Neural cell (in vitro differentiated cells): ENCODE data around the gene HBG1. TPM values are rescaled to one million over a fixed set of nuclear protein-coding genes. Genes with fewer than 3 reads are reported as not detected.
"Not testable (repeated sequence)": the region's sequence is repeated elsewhere in the genome, so short reads cannot be mapped to it uniquely, and the experiment has no call there.

Experiments used
- H2AFZ ChIP-seq: fragments of 200-600, 300-800 bp; sonication (generic), shearing (Covaris generic); 2 replicates; pipeline ENCODE4 v1.6.0; 2014; ENCODE audit warnings: low read depth, mild to moderate bottlenecking, antibody characterized with exemption, low read length, moderate library complexity
- H3F3A ChIP-seq: fragments of 200-600 bp; shearing (Covaris generic); 2 replicates; pipeline ENCODE4 v1.6.1; 2016; ENCODE audit warnings: mild to moderate bottlenecking, moderate library complexity, mixed read lengths, antibody characterized with exemption, low read length; ENCODE audit not compliant: insufficient read depth, poor library complexity, severe bottlenecking
- H3K27ac ChIP-seq: fragments of 200-600, 300-800 bp; sonication (generic), shearing (Covaris generic); 2 replicates; pipeline ENCODE4 v1.5.1; 2014; ENCODE audit warnings: mild to moderate bottlenecking, low read length, moderate library complexity
- H3K27me3 ChIP-seq: fragments of 300-800, 200-600 bp; sonication (generic), shearing (Covaris generic); 2 replicates; pipeline ENCODE4 v1.6.0; 2014; ENCODE audit warnings: mild to moderate bottlenecking, low read depth, low read length, moderate library complexity; ENCODE audit not compliant: insufficient read depth
- H3K36me3 ChIP-seq: fragments of 300-800, 200-600 bp; sonication (generic), shearing (Covaris generic); 2 replicates; pipeline ENCODE4 v1.5.1; 2014; ENCODE audit warnings: mild to moderate bottlenecking, antibody characterized with exemption, low read length, moderate library complexity; ENCODE audit not compliant: insufficient read depth
- H3K4me2 ChIP-seq: fragments of 300-800, 200-600 bp; sonication (generic), shearing (Covaris generic); 2 replicates; pipeline ENCODE4 v1.6.0; 2014; ENCODE audit warnings: mild to moderate bottlenecking, low read length
- H3K4me3 ChIP-seq: fragments of 300-800, 200-600 bp; sonication (generic), shearing (Covaris generic); 2 replicates; pipeline ENCODE4 v1.5.1; 2014; ENCODE audit warnings: mild to moderate bottlenecking, low read length, moderate library complexity
- H3K79me2 ChIP-seq: fragments of 200-600 bp; shearing (Covaris generic); replicated peaks from 2 replicates; pipeline ENCODE4 v1.6.0; 2014; ENCODE audit warnings: mild to moderate bottlenecking, low read length, moderate library complexity; ENCODE audit not compliant: insufficient read depth
- H3K9ac ChIP-seq: fragments of 300-800, 200-600 bp; sonication (generic), shearing (Covaris generic); 2 replicates; pipeline ENCODE4 v1.6.1; 2016; ENCODE audit warnings: mild to moderate bottlenecking, low read length, mixed read lengths
- H3K9me2 ChIP-seq: fragments of 200-600 bp; shearing (Covaris generic); 2 replicates; pipeline ENCODE4 v1.6.1; 2016; ENCODE audit warnings: mild to moderate bottlenecking, low read length, mixed read lengths; ENCODE audit not compliant: insufficient read depth
- H3K9me3 ChIP-seq: fragments of 200-600, 300-800 bp; sonication (generic), shearing (Covaris generic); 2 replicates; pipeline ENCODE4 v1.6.1; 2016; ENCODE audit warnings: mild to moderate bottlenecking, mixed run types, low read length, moderate library complexity, mixed read lengths
- H4K20me1 ChIP-seq: fragments of 200-600 bp; shearing (Covaris generic); 2 replicates; pipeline ENCODE4 v1.6.1; 2016; ENCODE audit warnings: mild to moderate bottlenecking, mixed run types; ENCODE audit not compliant: insufficient read depth
- EP300 ChIP-seq: fragments of 450-650 bp; conservative IDR thresholded peaks from 2 replicates; pipeline ENCODE4 v1.6.1; 2014; ENCODE audit warnings: antibody characterized with exemption, mild to moderate bottlenecking, moderate library complexity; ENCODE audit not compliant: poor library complexity, severe bottlenecking
- EZH2 ChIP-seq: fragments of 200-600, 300-800 bp; shearing (Covaris generic), sonication (generic); IDR thresholded peaks from 2 replicates; pipeline ENCODE4 v1.6.1; 2014; ENCODE audit warnings: antibody characterized with exemption, low read length, borderline replicate concordance, mild to moderate bottlenecking; ENCODE audit not compliant: insufficient read depth, poor library complexity, severe bottlenecking
- MXI1 ChIP-seq: fragments of 450-650 bp; conservative IDR thresholded peaks from 2 replicates; pipeline ENCODE4 v1.6.1; 2014; ENCODE audit warnings: antibody characterized with exemption, mild to moderate bottlenecking; ENCODE audit not compliant: poor library complexity, severe bottlenecking
- POLR2AphosphoS5 ChIP-seq: IDR thresholded peaks from 2 replicates; pipeline ENCODE4 v1.6.1; 2012
- RAD21 ChIP-seq: fragments of 450-650 bp; conservative IDR thresholded peaks from 2 replicates; pipeline ENCODE4 v1.6.1; 2014; ENCODE audit warnings: antibody characterized with exemption, mild to moderate bottlenecking, moderate library complexity
- REST ChIP-seq: IDR thresholded peaks from 2 replicates; pipeline ENCODE4 v1.6.1; 2012; ENCODE audit warnings: borderline replicate concordance
- SMC3 ChIP-seq: fragments of 450-650 bp; conservative IDR thresholded peaks from 2 replicates; pipeline ENCODE4 v1.6.1; 2014; ENCODE audit warnings: antibody characterized with exemption, mild to moderate bottlenecking, moderate library complexity; ENCODE audit not compliant: poor library complexity
- TAF1 ChIP-seq: IDR thresholded peaks from 2 replicates; pipeline ENCODE4 v1.6.1; 2012; ENCODE audit warnings: low read depth
- polyA plus RNA-seq: library from polyadenylated mRNA; depleted of rRNA; stranded (reverse); fragments of >200 nt; gene quantifications from 2 replicates; pipeline ENCODE4 v1.2.3, GENCODE V29; 2014
- TF ChIP-seq, protein P1 (sequence below): fragments of 450-650 bp; IDR thresholded peaks from 2 replicates; pipeline ENCODE4 v1.5.1; 2014; ENCODE audit warnings: antibody characterized with exemption, mild to moderate bottlenecking, moderate library complexity; ENCODE audit not compliant: poor library complexity, severe bottlenecking

The HBG1 gene
- polyA plus RNA-seq, 1 donor from 2014 or later, result not detected

DNA sequence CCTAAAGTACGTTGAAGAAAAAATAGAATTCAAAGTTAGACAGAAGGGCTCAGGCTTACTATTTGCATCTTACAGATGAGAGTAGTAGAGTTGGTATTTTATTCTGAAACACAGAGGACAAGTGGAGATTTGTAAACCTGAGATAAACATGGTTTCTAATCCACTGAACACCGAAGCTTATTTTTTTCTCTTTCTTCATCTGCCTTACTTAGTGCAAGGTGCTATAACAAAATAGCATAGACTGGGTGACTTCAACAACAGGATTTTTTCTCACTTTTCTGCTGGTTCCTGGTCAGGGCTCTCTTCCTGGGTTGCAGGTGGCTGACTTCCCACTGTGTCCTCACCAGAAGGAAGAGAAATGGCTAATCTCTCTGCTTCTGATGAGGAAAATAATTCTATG, 2.1 kb upstream of the HBG1 start:
- TF ChIP-seq REST, result no peak
- TF ChIP-seq MXI1, result no peak
- TF ChIP-seq EZH2, result no peak
- no peak for TF ChIP-seq RAD21
- no peak for TF ChIP-seq POLR2AphosphoS5
- no peak for TF ChIP-seq EP300
- TF ChIP-seq SMC3, result no peak
- TF ChIP-seq, protein P1, sequence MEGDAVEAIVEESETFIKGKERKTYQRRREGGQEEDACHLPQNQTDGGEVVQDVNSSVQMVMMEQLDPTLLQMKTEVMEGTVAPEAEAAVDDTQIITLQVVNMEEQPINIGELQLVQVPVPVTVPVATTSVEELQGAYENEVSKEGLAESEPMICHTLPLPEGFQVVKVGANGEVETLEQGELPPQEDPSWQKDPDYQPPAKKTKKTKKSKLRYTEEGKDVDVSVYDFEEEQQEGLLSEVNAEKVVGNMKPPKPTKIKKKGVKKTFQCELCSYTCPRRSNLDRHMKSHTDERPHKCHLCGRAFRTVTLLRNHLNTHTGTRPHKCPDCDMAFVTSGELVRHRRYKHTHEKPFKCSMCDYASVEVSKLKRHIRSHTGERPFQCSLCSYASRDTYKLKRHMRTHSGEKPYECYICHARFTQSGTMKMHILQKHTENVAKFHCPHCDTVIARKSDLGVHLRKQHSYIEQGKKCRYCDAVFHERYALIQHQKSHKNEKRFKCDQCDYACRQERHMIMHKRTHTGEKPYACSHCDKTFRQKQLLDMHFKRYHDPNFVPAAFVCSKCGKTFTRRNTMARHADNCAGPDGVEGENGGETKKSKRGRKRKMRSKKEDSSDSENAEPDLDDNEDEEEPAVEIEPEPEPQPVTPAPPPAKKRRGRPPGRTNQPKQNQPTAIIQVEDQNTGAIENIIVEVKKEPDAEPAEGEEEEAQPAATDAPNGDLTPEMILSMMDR, result no peak
- no peak for TF ChIP-seq TAF1

DNA sequence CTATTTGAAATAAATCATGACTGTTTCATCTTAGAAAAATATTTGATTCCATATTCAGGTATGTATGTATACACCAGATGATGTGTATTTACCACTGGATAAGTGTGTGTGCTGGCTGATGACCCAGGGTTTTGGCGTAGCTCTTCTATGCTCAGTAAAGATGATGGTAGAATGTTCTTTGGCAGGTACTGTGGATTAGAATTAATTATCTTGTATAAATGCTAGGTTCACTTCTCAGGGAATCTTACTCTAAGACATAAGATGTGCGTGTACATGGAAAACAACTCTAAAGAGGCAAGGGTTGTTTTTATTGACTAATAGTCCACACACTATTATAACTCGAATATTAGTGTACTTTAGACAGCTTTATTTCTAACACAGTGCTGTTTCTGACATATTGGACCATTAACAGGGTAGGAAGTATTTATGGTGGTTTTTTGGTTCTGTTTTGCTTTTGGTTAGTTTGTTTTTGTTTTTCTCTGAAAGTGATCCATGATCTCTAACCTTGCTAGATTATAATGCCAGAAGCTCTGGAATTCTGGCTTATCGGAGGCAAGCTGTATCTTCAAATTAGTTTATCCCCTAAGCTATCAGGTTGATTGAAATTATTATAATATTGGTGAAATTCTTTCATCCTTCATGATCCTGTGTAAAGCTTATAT, 1.0 kb upstream of the HBG1 start:
- no peaks in the 10 kb centered on the region for H3K36me3 ChIP-seq
- no peaks in the 10 kb centered on the region for H3K79me2 ChIP-seq
- H3K27ac ChIP-seq, result no peak overlapping the region
- H3K9me2 ChIP-seq, result no peaks in the 10 kb centered on the region
- TF ChIP-seq EZH2, result no peak
- TF ChIP-seq TAF1, result no peak
- no peak overlapping the region for H3K4me2 ChIP-seq
- H3K9ac ChIP-seq, result no peak overlapping the region
- H3F3A ChIP-seq, result no peaks in the 10 kb centered on the region
- H3K9me3 ChIP-seq, result no peaks in the 10 kb centered on the region
- H3K4me3 ChIP-seq, result no peak overlapping the region
- no peak overlapping the region for H2AFZ ChIP-seq
- H3K27me3 ChIP-seq, result no peaks in the 10 kb centered on the region
- H4K20me1 ChIP-seq, result no peaks in the 10 kb centered on the region

More for the DNA sequence above, 2.1 kb upstream of the HBG1 start:
- no peaks in the 10 kb centered on the region for H3K36me3 ChIP-seq
- no peaks in the 10 kb centered on the region for H3K9me3 ChIP-seq
- no peak overlapping the region for H3K4me3 ChIP-seq
- no peak overlapping the region for H2AFZ ChIP-seq
- H3K4me2 ChIP-seq, result no peak overlapping the region
- no peaks in the 10 kb centered on the region for H3K27me3 ChIP-seq
- H3F3A ChIP-seq, result no peaks in the 10 kb centered on the region
- H3K9ac ChIP-seq, result no peak overlapping the region
- H3K27ac ChIP-seq, result no peak overlapping the region
- no peaks in the 10 kb centered on the region for H3K9me2 ChIP-seq
- no peaks in the 10 kb centered on the region for H3K79me2 ChIP-seq
- H4K20me1 ChIP-seq, result no peaks in the 10 kb centered on the region

DNA sequence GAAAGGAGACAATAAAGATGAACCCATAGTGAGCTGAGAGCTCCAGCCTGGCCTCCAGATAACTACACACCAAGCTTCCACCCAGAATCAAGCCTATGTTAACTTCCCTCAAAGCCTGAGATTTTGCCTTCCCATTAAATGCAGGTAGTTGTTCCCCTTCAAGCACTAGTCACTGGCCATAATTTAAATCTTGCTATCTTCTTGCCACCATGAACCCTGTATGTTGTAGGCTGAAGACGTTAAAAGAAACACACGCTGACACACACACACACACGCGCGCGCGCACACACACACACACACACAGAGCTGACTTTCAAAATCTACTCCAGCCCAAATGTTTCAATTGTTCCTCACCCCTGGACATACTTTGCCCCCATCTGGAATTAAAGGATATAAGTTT, 1.2 kb downstream of the HBG1 start:
- not testable (repeated sequence) for H3K79me2 ChIP-seq, H3K27me3 ChIP-seq, H3K9ac ChIP-seq, H3K4me3 ChIP-seq, H3K9me2 ChIP-seq, H2AFZ ChIP-seq, H4K20me1 ChIP-seq, H3K27ac ChIP-seq, H3K36me3 ChIP-seq, H3F3A ChIP-seq, H3K9me3 ChIP-seq, H3K4me2 ChIP-seq
